H9 (cell line): Measurements from ENCODE around the gene IGFL2. TPM values are rescaled to one million over a fixed set of nuclear protein-coding genes. Genes with fewer than 3 reads are reported as not detected.
"Not testable (repeated sequence)": the region's sequence is repeated elsewhere in the genome, so short reads cannot be mapped to it uniquely, and the experiment has no call there.

ENCODE experiments used
- DNase-seq: peaks from one replicate; pipeline ENCODE4 v3.0.0-alpha.2; 2017
- H2AFZ ChIP-seq: one replicate; pipeline ENCODE4 v1.6.1; 2013; ENCODE audit warnings: mild to moderate bottlenecking, low read length, control low read depth, moderate library complexity
- H2AK5ac ChIP-seq: 2 replicates; pipeline ENCODE4 v1.6.1; 2013; ENCODE audit warnings: low read length, control low read depth, mixed read lengths; ENCODE audit not compliant: insufficient read length
- H2BK120ac ChIP-seq: one replicate; pipeline ENCODE4 v1.6.1; 2013; ENCODE audit warnings: low read depth, mild to moderate bottlenecking, low read length, control low read depth, inconsistent platforms; ENCODE audit not compliant: poor library complexity, severe bottlenecking
- H2BK12ac ChIP-seq: 2 replicates; pipeline ENCODE4 v1.6.1; 2013; ENCODE audit warnings: low read length, control low read depth, mixed read lengths, low read depth; ENCODE audit not compliant: insufficient read length
- H2BK15ac ChIP-seq: 2 replicates; pipeline ENCODE4 v1.6.1; 2013; ENCODE audit warnings: low read depth, low read length, control low read depth
- H2BK20ac ChIP-seq: one replicate; pipeline ENCODE4 v1.6.1; 2013; ENCODE audit warnings: low read depth, mild to moderate bottlenecking, low read length, control low read depth, inconsistent platforms; ENCODE audit not compliant: poor library complexity, severe bottlenecking
- H2BK5ac ChIP-seq: 2 replicates; pipeline ENCODE4 v1.6.1; 2013; ENCODE audit warnings: low read length, control low read depth, mixed read lengths; ENCODE audit not compliant: insufficient read length
- H3K14ac ChIP-seq: 2 replicates; pipeline ENCODE4 v1.6.1; 2013; ENCODE audit warnings: low read length, control low read depth; ENCODE audit not compliant: insufficient read depth
- H3K18ac ChIP-seq: 2 replicates; pipeline ENCODE4 v1.6.1; 2013; ENCODE audit warnings: low read depth, mild to moderate bottlenecking, mixed read lengths, low read length, control low read depth; ENCODE audit not compliant: insufficient read length
- H3K23ac ChIP-seq: 2 replicates; pipeline ENCODE4 v1.6.1; 2013; ENCODE audit warnings: low read length, control low read depth, mixed read lengths, low read depth; ENCODE audit not compliant: insufficient read length
- H3K23me2 ChIP-seq: 2 replicates; pipeline ENCODE4 v1.6.1; 2013; ENCODE audit warnings: low read depth, mild to moderate bottlenecking, mixed read lengths, low read length, control low read depth; ENCODE audit not compliant: insufficient read length, poor library complexity, severe bottlenecking
- H3K27ac ChIP-seq: 2 replicates; pipeline ENCODE4 v1.5.1; 2013; ENCODE audit warnings: low read length, control low read depth, mixed read lengths, low read depth; ENCODE audit not compliant: insufficient read length
- H3K27me3 ChIP-seq: 2 replicates; pipeline ENCODE4 v1.6.1; 2013; ENCODE audit warnings: low read length, control low read depth, inconsistent platforms; ENCODE audit not compliant: insufficient read depth
- H3K4ac ChIP-seq: 2 replicates; pipeline ENCODE4 v1.6.1; 2013; ENCODE audit warnings: low read depth, mild to moderate bottlenecking, control low read depth, inconsistent platforms, low read length, moderate library complexity
- H3K4me1 ChIP-seq: 2 replicates; pipeline ENCODE4 v1.6.1; 2013; ENCODE audit warnings: low read length, control low read depth, inconsistent platforms; ENCODE audit not compliant: insufficient read depth
- H3K4me2 ChIP-seq: 2 replicates; pipeline ENCODE4 v1.6.1; 2013; ENCODE audit warnings: low read length, control low read depth, mixed read lengths; ENCODE audit not compliant: insufficient read length, insufficient read depth
- H3K56ac ChIP-seq: 2 replicates; pipeline ENCODE4 v1.6.1; 2013; ENCODE audit warnings: low read depth, mild to moderate bottlenecking, mixed read lengths, low read length, control low read depth; ENCODE audit not compliant: insufficient read length
- H3K79me1 ChIP-seq: 2 replicates; pipeline ENCODE4 v1.6.1; 2013; ENCODE audit warnings: low read depth, mild to moderate bottlenecking, moderate library complexity, low read length, control low read depth, inconsistent platforms; ENCODE audit not compliant: insufficient read depth, poor library complexity, severe bottlenecking
- H3K79me2 ChIP-seq: 2 replicates; pipeline ENCODE4 v1.6.1; 2013; ENCODE audit warnings: low read length, control low read depth, inconsistent platforms; ENCODE audit not compliant: insufficient read depth
- H3K9ac ChIP-seq: 2 replicates; pipeline ENCODE4 v1.6.1; 2013; ENCODE audit warnings: low read length, control low read depth, mixed read lengths; ENCODE audit not compliant: insufficient read length; ENCODE audit errors: extremely low read depth
- H3K9me3 ChIP-seq: one replicate; pipeline ENCODE4 v1.6.1; 2013; ENCODE audit warnings: low read depth, low read length, inconsistent platforms; ENCODE audit not compliant: control insufficient read depth
- H3T11ph ChIP-seq: one replicate; pipeline ENCODE4 v1.6.1; 2013; ENCODE audit warnings: mild to moderate bottlenecking, low read length, control low read depth, inconsistent platforms
- H4K20me1 ChIP-seq: one replicate; pipeline ENCODE4 v1.6.1; 2013; ENCODE audit not compliant: control insufficient read depth, insufficient read length, insufficient read depth
- H4K5ac ChIP-seq: 2 replicates; pipeline ENCODE4 v1.6.1; 2013; ENCODE audit warnings: low read depth, mild to moderate bottlenecking, mixed read lengths, low read length, control low read depth; ENCODE audit not compliant: insufficient read length
- H4K8ac ChIP-seq: replicated peaks from 2 replicates; pipeline ENCODE4 v1.6.1; 2013; ENCODE audit warnings: low read length, control low read depth, mixed read lengths, low read depth; ENCODE audit not compliant: insufficient read length
- H4K91ac ChIP-seq: 2 replicates; pipeline ENCODE4 v1.6.1; 2013; ENCODE audit warnings: low read depth, mild to moderate bottlenecking, moderate library complexity, mixed read lengths, low read length, control low read depth; ENCODE audit not compliant: insufficient read length
- H3K27ac Mint-ChIP-seq, 3 experiments: 2 replicates in 2 of 3; 3 replicates in 1 of 3; pipeline ENCODE4 v1.8.0; 2020 to 2021; ENCODE audit warnings: mixed read lengths in 3 of 3, mild to moderate bottlenecking in 1 of 3, moderate library complexity in 1 of 3
- H3K27me3 Mint-ChIP-seq: 2 replicates; pipeline ENCODE4 v1.8.0; 2021; ENCODE audit warnings: low read depth, mild to moderate bottlenecking, moderate library complexity, mixed read lengths
- H3K36me3 Mint-ChIP-seq, 3 experiments: 2 replicates in 2 of 3; 3 replicates in 1 of 3; pipeline ENCODE4 v1.8.0; 2020 to 2021; ENCODE audit warnings: low read depth in 3 of 3, mixed read lengths in 3 of 3; ENCODE audit not compliant: insufficient read depth in 1 of 3
- H3K4me1 Mint-ChIP-seq, 2 experiments: 2 replicates each; pipeline ENCODE4 v1.8.0; 2020; ENCODE audit warnings: mixed read lengths in 2 of 2
- H3K4me3 Mint-ChIP-seq, 2 experiments: 2 replicates in 1 of 2; 3 replicates in 1 of 2; pipeline ENCODE4 v1.8.0; 2020 to 2021; ENCODE audit warnings: mild to moderate bottlenecking in 2 of 2, mixed read lengths in 2 of 2, moderate library complexity in 1 of 2
- H3K9me3 Mint-ChIP-seq, 2 experiments: 2 replicates in 1 of 2; 3 replicates in 1 of 2; pipeline ENCODE4 v1.8.0; 2020; ENCODE audit warnings: mild to moderate bottlenecking in 2 of 2, mixed read lengths in 2 of 2, moderate library complexity in 1 of 2
- WGBS: extraction: QIAGEN DNeasy Blood & Tissue Kit; methylation state at CpG from one replicate; pipeline ENCODE4 v1.1.7; 2013; ENCODE audit warnings: missing lambda C conversion rate, low lambda C conversion rate, mixed read lengths; ENCODE audit not compliant: insufficient read length; ENCODE audit errors: extremely low coverage; 5-methylcytosine and 5-hydroxymethylcytosine counted together
- total RNA-seq: library from RNA; stranded (reverse); gene quantifications from 2 replicates; pipeline ENCODE4 v1.2.1, GENCODE V29; 2021
- TF ChIP-seq, protein P1 (sequence below): fragments of 200-600 bp; sonication (generic); conservative IDR thresholded peaks from 3 replicates; pipeline ENCODE4 v1.8.0; 2021; ENCODE audit warnings: antibody characterized with exemption, mild to moderate bottlenecking

The IGFL2 gene
- total RNA-seq, 1 experiment from 2014 or later = not detected

DNA sequence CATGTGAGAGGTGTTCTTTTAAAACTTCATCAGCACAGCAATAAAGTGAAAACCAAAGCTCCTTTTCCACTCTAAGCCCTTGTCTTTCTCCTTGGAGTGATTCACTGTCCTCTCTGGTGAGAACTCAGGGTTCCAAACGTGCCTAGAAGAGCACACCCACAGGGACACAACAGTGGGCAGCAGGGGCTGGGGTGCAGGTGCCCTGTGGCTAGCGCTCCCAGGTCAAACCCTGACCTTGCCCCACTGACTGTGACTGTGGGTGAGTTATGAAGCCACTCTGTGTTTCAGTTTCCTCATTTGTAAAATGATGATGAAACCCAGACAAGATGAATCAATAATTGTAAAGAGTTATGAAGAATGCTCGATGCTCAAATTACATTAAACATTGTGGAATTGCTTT lies 43.9 kb downstream of the IGFL2 start:
- Histone ChIP-seq H2BK15ac (no peak overlapping the region), H2BK5ac (no peak overlapping the region), H3K79me2 (no peaks in the 10 kb centered on the region), H2BK20ac (no peak overlapping the region), H3K4ac (no peak overlapping the region), H4K91ac (no peak overlapping the region), H2BK120ac (no peak overlapping the region), H3T11ph (no peak overlapping the region), H3K27me3 (no peaks in the 10 kb centered on the region), H3K4me2 (no peak overlapping the region), H3K4me1 (no peaks in the 10 kb centered on the region), H2AFZ (no peak overlapping the region), H3K23me2 (no peaks in the 10 kb centered on the region), H4K20me1 (no peaks in the 10 kb centered on the region), H2AK5ac (no peak overlapping the region), H4K5ac (no peak overlapping the region), H3K9ac (no peak overlapping the region), H3K23ac (no peak overlapping the region), H3K18ac (no peak overlapping the region), H3K14ac (no peak overlapping the region), H2BK12ac (no peak overlapping the region), H4K8ac (no peak overlapping the region), H3K79me1 (no peaks in the 10 kb centered on the region), H3K9me3 (no peaks in the 10 kb centered on the region), H3K56ac (no peak overlapping the region), H3K27ac (no peak overlapping the region)
- H3K9me3 Mint-ChIP-seq = no peaks in the 10 kb centered on the region
- no peak for DNase-seq
- H3K27me3 Mint-ChIP-seq = peaks cover 2% of the 10 kb centered on the region; the same call in 1 of the 2 replicates
- WGBS = no CpG with 5 or more reads among the region's 3 CpGs
- no peak overlapping the region; a peak in 1 of 7 replicates for H3K27ac Mint-ChIP-seq
- TF ChIP-seq, protein P1, sequence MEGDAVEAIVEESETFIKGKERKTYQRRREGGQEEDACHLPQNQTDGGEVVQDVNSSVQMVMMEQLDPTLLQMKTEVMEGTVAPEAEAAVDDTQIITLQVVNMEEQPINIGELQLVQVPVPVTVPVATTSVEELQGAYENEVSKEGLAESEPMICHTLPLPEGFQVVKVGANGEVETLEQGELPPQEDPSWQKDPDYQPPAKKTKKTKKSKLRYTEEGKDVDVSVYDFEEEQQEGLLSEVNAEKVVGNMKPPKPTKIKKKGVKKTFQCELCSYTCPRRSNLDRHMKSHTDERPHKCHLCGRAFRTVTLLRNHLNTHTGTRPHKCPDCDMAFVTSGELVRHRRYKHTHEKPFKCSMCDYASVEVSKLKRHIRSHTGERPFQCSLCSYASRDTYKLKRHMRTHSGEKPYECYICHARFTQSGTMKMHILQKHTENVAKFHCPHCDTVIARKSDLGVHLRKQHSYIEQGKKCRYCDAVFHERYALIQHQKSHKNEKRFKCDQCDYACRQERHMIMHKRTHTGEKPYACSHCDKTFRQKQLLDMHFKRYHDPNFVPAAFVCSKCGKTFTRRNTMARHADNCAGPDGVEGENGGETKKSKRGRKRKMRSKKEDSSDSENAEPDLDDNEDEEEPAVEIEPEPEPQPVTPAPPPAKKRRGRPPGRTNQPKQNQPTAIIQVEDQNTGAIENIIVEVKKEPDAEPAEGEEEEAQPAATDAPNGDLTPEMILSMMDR = no peak
- H3K4me3 Mint-ChIP-seq = no peak overlapping the region
- H3K36me3 Mint-ChIP-seq = no peaks in the 10 kb centered on the region
- H3K4me1 Mint-ChIP-seq = peaks cover 0 to 5% of the 10 kb centered on the region in 2 experiments; a peak in 2 of 4 replicates

DNA sequence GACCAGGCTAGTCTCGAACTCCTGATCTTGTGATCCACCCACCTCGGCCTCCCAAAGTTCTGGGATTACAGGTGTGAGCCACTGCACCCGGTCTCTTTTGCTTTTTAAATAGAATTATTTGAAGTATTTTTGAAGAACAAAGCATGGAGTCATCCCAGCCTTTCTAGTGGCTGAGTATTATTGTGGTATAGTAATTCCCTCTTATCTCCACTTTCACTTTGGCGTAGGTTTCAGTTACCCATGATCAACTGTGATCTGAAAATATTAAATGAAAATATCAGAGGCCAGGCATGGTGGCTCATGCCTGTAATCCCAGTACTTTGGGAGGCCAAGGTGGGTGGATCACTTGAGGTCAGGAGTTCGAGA lies 44.6 kb downstream of the IGFL2 start:
- H3K23me2 ChIP-seq, H2AK5ac ChIP-seq, H2AFZ ChIP-seq, H4K20me1 ChIP-seq, H3K23ac ChIP-seq, H4K8ac ChIP-seq, H3K14ac ChIP-seq, H3K79me2 ChIP-seq, H2BK12ac ChIP-seq, H3K79me1 ChIP-seq, H4K91ac ChIP-seq, H3K9me3 Mint-ChIP-seq, H3K18ac ChIP-seq, H3K9me3 ChIP-seq, H3K4ac ChIP-seq, H3K56ac ChIP-seq, H3K27me3 Mint-ChIP-seq, H3K27me3 ChIP-seq, H3K9ac ChIP-seq, H3T11ph ChIP-seq, H3K27ac ChIP-seq, H3K4me1 ChIP-seq, H3K4me1 Mint-ChIP-seq, DNase-seq, H3K27ac Mint-ChIP-seq, H2BK5ac ChIP-seq, H4K5ac ChIP-seq, H2BK20ac ChIP-seq, H2BK120ac ChIP-seq, H2BK15ac ChIP-seq, H3K4me3 Mint-ChIP-seq, H3K36me3 Mint-ChIP-seq, H3K4me2 ChIP-seq: not testable (repeated sequence)
- WGBS = no CpG with 5 or more reads among the region's 5 CpGs
